AG04450 (cell line): ENCODE results near the gene FSCN2. TPM values are rescaled to one million over a fixed set of nuclear protein-coding genes. Genes with fewer than 3 reads are reported as not detected.

Experiments
- CTCF ChIA-PET: fragments of 300-600, 350-600 bp; formaldehyde crosslinking; extraction: SDS; loops from one replicate; lab custom pipeline; 2022; ENCODE audit warnings: antibody characterized with exemption, inconsistent platforms; lab: Charles Lee
- POLR2A ChIA-PET: fragments of 350-600 bp; formaldehyde crosslinking; extraction: SDS; loops from one replicate; lab custom pipeline; 2021; ENCODE audit warnings: antibody characterized with exemption, inconsistent platforms; lab: Yijun Ruan, JAX
- DNase-seq: peaks from one replicate; pipeline ENCODE4 v3.0.0-alpha.2; 2011; ENCODE audit warnings: low read depth, low spot score
- H3K27ac ChIP-seq: one replicate; pipeline ENCODE4 v1.5.1; 2012; ENCODE audit warnings: low read depth, low read length, control low read depth
- H3K27me3 ChIP-seq: one replicate; pipeline ENCODE4 v1.6.0; 2012; ENCODE audit warnings: low read length; ENCODE audit not compliant: control insufficient read depth, insufficient read depth
- H3K4me3 ChIP-seq: 2 replicates; pipeline ENCODE4 v1.5.1; 2011; ENCODE audit warnings: mild to moderate bottlenecking, low read depth, low read length, control low read depth
- H3K9me3 ChIP-seq: 2 replicates; pipeline ENCODE4 v1.5.1; 2012; ENCODE audit warnings: low read length; ENCODE audit not compliant: control insufficient read depth, insufficient read depth
- CTCF ChIP-seq: IDR thresholded peaks from 2 replicates; pipeline ENCODE4 v1.5.1; 2011; ENCODE audit warnings: low read depth, low read length, control low read depth, inconsistent platforms
- polyA plus RNA-seq: library from polyadenylated mRNA; depleted of rRNA; stranded (reverse); fragments of >200 nt; gene quantifications from 2 replicates; pipeline ENCODE4 v1.2.3, GENCODE V29; 2011

FSCN2 gene
- polyA plus RNA-seq, 1 experiment: 0.26 TPM

GRCh38 chr17:81494626-81495377 is 33.4 kb upstream of the FSCN2 start:
- Histone ChIP-seq H3K4me3 (no peak overlapping the region), H3K27ac (no peak overlapping the region), H3K9me3 (no peaks in the 10 kb centered on the region; the same call in 1 of the 2 replicates), H3K27me3 (peaks cover 16% of the 10 kb centered on the region)
- no peak for TF ChIP-seq CTCF
- no peak for DNase-seq
- CTCF ChIA-PET: no interaction called here
- POLR2A ChIA-PET: interaction anchor here (1.1 kb wide), 1 partner anchor 14 kb away, joined by 5 read pairs; no protein-coding TSS in a partner anchor

- no peak for DNase-seq
- CTCF ChIA-PET: interaction anchor here (0.7 to 1.0 kb wide), 2 partner anchors 15 to 16 kb away, joined by 4 to 9 read pairs; no protein-coding TSS in a partner anchor
- POLR2A ChIA-PET: interaction anchor here (0.6 to 1.1 kb wide), 3 partner anchors 8 to 12 kb away, joined by 3 to 5 read pairs (median 3); no protein-coding TSS in a partner anchor
- Histone ChIP-seq H3K9me3 (no peaks in the 10 kb centered on the region; the same call in 1 of the 2 replicates), H3K4me3 (no peak overlapping the region), H3K27ac (no peak overlapping the region), H3K27me3 (peaks cover 8% of the 10 kb centered on the region)
- TF ChIP-seq CTCF: no peak
Measured at GRCh38 chr17:81498953-81499600, 29.1 kb upstream of the FSCN2 start.

DNA sequence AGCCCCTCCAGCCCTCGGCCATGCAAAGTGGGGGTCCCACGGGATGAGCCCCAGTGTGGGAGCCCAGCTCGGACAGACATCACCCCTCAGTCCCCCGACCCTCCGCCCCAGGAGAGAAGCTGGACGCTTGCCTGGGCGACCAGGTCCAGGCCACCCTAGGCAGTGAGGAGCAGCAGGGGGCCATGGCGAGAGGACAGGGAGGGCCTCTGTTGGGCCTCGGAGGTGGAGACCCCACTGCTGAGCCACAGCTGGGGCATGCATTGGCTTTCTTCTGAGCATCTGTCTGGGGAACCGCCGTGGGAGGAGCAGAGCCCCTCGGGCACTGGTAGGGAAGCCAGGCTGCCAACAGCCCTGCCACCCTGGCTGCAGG is 28.6 kb upstream of the FSCN2 start:
- CTCF ChIA-PET: interaction anchor here (1.0 kb wide), 1 partner anchor 15 kb away, joined by 4 read pairs; no protein-coding TSS in a partner anchor
- Histone ChIP-seq H3K9me3 (no peaks in the 10 kb centered on the region; the same call in 1 of the 2 replicates), H3K4me3 (no peak overlapping the region), H3K27ac (no peak overlapping the region), H3K27me3 (peaks cover 8% of the 10 kb centered on the region)
- TF ChIP-seq CTCF: no peak
- DNase-seq: no peak
- POLR2A ChIA-PET: interaction anchor here (0.5 to 1.1 kb wide), 6 partner anchors 10 to 170 kb away, joined by 3 to 5 read pairs (median 3); partner anchors contain the start of gene ACTG1

DNA sequence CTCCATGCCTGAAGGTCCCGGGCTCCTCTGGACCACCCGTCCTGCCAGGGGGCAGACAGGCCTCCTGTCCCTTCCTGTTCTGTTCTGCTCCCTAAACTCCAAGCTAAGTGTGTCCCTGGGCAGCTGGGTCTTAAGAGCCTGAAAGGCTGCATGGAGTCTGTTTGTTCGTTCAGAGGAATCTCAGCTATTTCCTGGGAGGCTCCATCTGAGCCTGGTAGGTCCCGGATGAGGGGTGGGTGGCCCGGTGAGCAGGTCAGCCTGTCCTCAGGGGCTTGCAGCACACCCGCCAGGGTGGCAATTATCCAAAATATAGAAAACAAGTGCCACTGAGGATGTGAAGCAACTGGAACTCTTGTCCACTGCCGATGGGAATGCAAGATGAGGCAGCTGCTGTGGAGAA is 28.1 kb upstream of the FSCN2 start:
- POLR2A ChIA-PET: interaction anchor here (0.5 to 1.1 kb wide), 7 partner anchors 10 to 171 kb away, joined by 3 to 7 read pairs (median 3); partner anchors contain the start of gene ACTG1
- Histone ChIP-seq H3K27ac (peak overlapping the region; percentile 11), H3K9me3 (no peaks in the 10 kb centered on the region; the same call in 1 of the 2 replicates), H3K4me3 (no peak overlapping the region), H3K27me3 (peaks cover 6% of the 10 kb centered on the region)
- CTCF ChIA-PET: no interaction called here
- DNase-seq: no peak
- TF ChIP-seq CTCF: no peak
